Trophoblast cell (in vitro differentiated cells and primary cell): ENCODE measurements around the gene SLC66A1.
A peak's percentile ranks its signal among the peaks of the same experiment; 100 is the strongest.

Experiments
- DNase-seq, 2 donors: peaks; one replicate each; pipeline ENCODE4 v3.0.0-alpha.2; 2016
- H2AFZ ChIP-seq: 2 replicates; pipeline ENCODE4 v1.6.1; 2013; ENCODE audit warnings: low read length, moderate library complexity, mild to moderate bottlenecking; ENCODE audit not compliant: insufficient read depth, poor library complexity
- H2AK5ac ChIP-seq: 2 replicates; pipeline ENCODE4 v1.6.1; 2013; ENCODE audit warnings: mild to moderate bottlenecking, low read length
- H2BK120ac ChIP-seq: 2 replicates; pipeline ENCODE4 v1.6.1; 2013; ENCODE audit warnings: low read length, mild to moderate bottlenecking, moderate library complexity; ENCODE audit not compliant: insufficient read depth, poor library complexity
- H2BK12ac ChIP-seq: 2 replicates; pipeline ENCODE4 v1.6.1; 2013; ENCODE audit warnings: mild to moderate bottlenecking, low read length, moderate library complexity
- H2BK5ac ChIP-seq: 2 replicates; pipeline ENCODE4 v1.6.1; 2013; ENCODE audit warnings: low read length, low read depth, moderate library complexity, mild to moderate bottlenecking; ENCODE audit not compliant: poor library complexity
- H3K14ac ChIP-seq: 2 replicates; pipeline ENCODE4 v1.6.1; 2013; ENCODE audit warnings: mild to moderate bottlenecking, low read length
- H3K18ac ChIP-seq: 2 replicates; pipeline ENCODE4 v1.6.1; 2013; ENCODE audit warnings: mild to moderate bottlenecking, low read length
- H3K23ac ChIP-seq: 2 replicates; pipeline ENCODE4 v1.6.1; 2013; ENCODE audit warnings: low read length
- H3K27ac ChIP-seq: 2 replicates; pipeline ENCODE4 v1.5.1; 2013; ENCODE audit warnings: low read depth, mild to moderate bottlenecking, inconsistent platforms, low read length, moderate library complexity
- H3K27me3 ChIP-seq: 2 replicates; pipeline ENCODE4 v1.6.1; 2013; ENCODE audit warnings: inconsistent platforms, mild to moderate bottlenecking, low read length, moderate library complexity; ENCODE audit not compliant: insufficient read depth
- H3K36me3 ChIP-seq, 2 experiments: 1 replicate in 1 of 2; 2 replicates in 1 of 2; pipeline ENCODE4 v1.6.1; 2013; ENCODE audit warnings: low read length in 2 of 2, mild to moderate bottlenecking in 2 of 2, moderate library complexity in 1 of 2; ENCODE audit not compliant: insufficient read depth in 2 of 2, control insufficient read depth in 1 of 2
- H3K4ac ChIP-seq: 2 replicates; pipeline ENCODE4 v1.6.1; 2013; ENCODE audit warnings: low read depth, mild to moderate bottlenecking, low read length, moderate library complexity
- H3K4me1 ChIP-seq, 2 experiments: 1 replicate in 1 of 2; 2 replicates in 1 of 2; pipeline ENCODE4 v1.6.1; 2013; ENCODE audit warnings: low read length in 2 of 2, mild to moderate bottlenecking in 2 of 2, moderate library complexity in 1 of 2; ENCODE audit not compliant: insufficient read depth in 2 of 2, control insufficient read depth in 1 of 2
- H3K4me2 ChIP-seq: 2 replicates; pipeline ENCODE4 v1.6.1; 2013; ENCODE audit warnings: inconsistent platforms, mild to moderate bottlenecking, low read length, moderate library complexity
- H3K4me3 ChIP-seq: 2 replicates; pipeline ENCODE4 v1.5.1; 2013; ENCODE audit warnings: mild to moderate bottlenecking, low read depth, low read length, inconsistent platforms
- H3K79me1 ChIP-seq: one replicate; pipeline ENCODE4 v1.6.1; 2013; ENCODE audit warnings: low read length
- H3K79me2 ChIP-seq: 2 replicates; pipeline ENCODE4 v1.6.1; 2013; ENCODE audit warnings: low read length, mild to moderate bottlenecking; ENCODE audit not compliant: control insufficient read depth, insufficient read depth, poor library complexity
- H3K9ac ChIP-seq: 2 replicates; pipeline ENCODE4 v1.6.1; 2013; ENCODE audit warnings: mild to moderate bottlenecking, low read length
- H3K9me3 ChIP-seq: 2 replicates; pipeline ENCODE4 v1.6.1; 2013; ENCODE audit warnings: low read depth, mild to moderate bottlenecking, control low read depth, inconsistent platforms, low read length; ENCODE audit not compliant: insufficient read depth
- H4K12ac ChIP-seq: 2 replicates; pipeline ENCODE4 v1.6.1; 2013; ENCODE audit warnings: low read depth, mild to moderate bottlenecking, low read length, moderate library complexity
- H4K8ac ChIP-seq: 2 replicates; pipeline ENCODE4 v1.6.1; 2013; ENCODE audit warnings: low read depth, mild to moderate bottlenecking, low read length, moderate library complexity
- H4K91ac ChIP-seq: one replicate; pipeline ENCODE4 v1.6.1; 2013; ENCODE audit warnings: low read depth, mild to moderate bottlenecking, low read length, moderate library complexity
- WGBS: extraction: QIAGEN DNeasy Blood & Tissue Kit; methylation state at CpG from one replicate; pipeline ENCODE4 v1.1.7; 2013; ENCODE audit warnings: missing lambda C conversion rate; ENCODE audit not compliant: insufficient read length, insufficient coverage; ENCODE audit errors: extremely low coverage; 5-methylcytosine and 5-hydroxymethylcytosine counted together

SLC66A1 gene

GRCh38 chr1:19358710-19359109 lies 46.6 kb downstream of the SLC66A1 start:
- Histone ChIP-seq H2AK5ac (no peak overlapping the region), H3K9me3 (no peaks in the 10 kb centered on the region), H3K9ac (no peak overlapping the region), H3K36me3 (peaks cover 37 to 45% of the 10 kb centered on the region in 2 experiments), H3K79me1 (no peaks in the 10 kb centered on the region), H3K79me2 (peaks cover 5% of the 10 kb centered on the region), H3K4me2 (no peak overlapping the region), H4K8ac (no peak overlapping the region), H3K14ac (no peak overlapping the region), H2BK120ac (no peak overlapping the region), H3K4me3 (no peak overlapping the region), H4K12ac (no peak overlapping the region), H3K18ac (peak overlapping the region; percentile 6), H2BK5ac (no peak overlapping the region), H3K4me1 (peaks cover 2 to 3% of the 10 kb centered on the region in 2 experiments), H2BK12ac (no peak overlapping the region), H3K23ac (no peak overlapping the region), H2AFZ (no peak overlapping the region), H3K27ac (no peak overlapping the region), H3K4ac (peak overlapping the region; percentile 6), H3K27me3 (no peaks in the 10 kb centered on the region), H4K91ac (no peak overlapping the region)
- no CpG with 5 or more reads among the region's 8 CpGs for WGBS
- DNase-seq = no peak

DNA sequence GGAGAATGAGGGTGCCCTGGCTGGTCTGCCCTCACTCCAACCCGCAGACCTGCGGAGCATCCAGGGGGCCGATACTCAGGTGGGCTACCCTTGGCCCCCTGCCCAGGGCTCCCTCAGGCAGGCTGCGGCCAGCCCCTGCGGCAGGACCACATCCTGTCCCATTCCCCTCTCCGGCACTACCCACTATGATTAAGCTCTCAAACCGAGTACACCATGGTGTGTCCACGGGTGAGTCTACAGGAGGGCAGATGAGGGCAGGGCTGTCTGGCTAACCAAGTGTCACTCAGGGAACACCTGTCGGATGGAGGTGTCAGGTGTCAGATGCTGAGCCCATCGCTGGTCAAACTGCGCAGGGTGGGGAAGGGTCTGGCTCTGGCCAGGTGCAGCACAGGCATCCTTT lies 47.2 kb downstream of the SLC66A1 start:
- H3K79me2 ChIP-seq = peaks cover 5% of the 10 kb centered on the region
- H3K14ac ChIP-seq = no peak overlapping the region
- H3K27ac ChIP-seq = no peak overlapping the region
- H3K4me2 ChIP-seq = no peak overlapping the region
- no peak for DNase-seq
- no peaks in the 10 kb centered on the region for H3K27me3 ChIP-seq
- no peak overlapping the region for H4K8ac ChIP-seq
- no peak overlapping the region for H2AFZ ChIP-seq
- H4K12ac ChIP-seq = no peak overlapping the region
- H2BK12ac ChIP-seq = no peak overlapping the region
- no peak overlapping the region for H2BK5ac ChIP-seq
- WGBS = no CpG with 5 or more reads among the region's 11 CpGs
- H2BK120ac ChIP-seq = no peak overlapping the region
- H3K18ac ChIP-seq = peak overlapping the region; percentile 67
- peaks cover 33 to 39% of the 10 kb centered on the region in 2 experiments for H3K36me3 ChIP-seq
- no peak overlapping the region for H4K91ac ChIP-seq
- no peaks in the 10 kb centered on the region for H3K79me1 ChIP-seq
- no peaks in the 10 kb centered on the region for H3K9me3 ChIP-seq
- no peak overlapping the region for H3K9ac ChIP-seq
- no peak overlapping the region for H3K4me3 ChIP-seq
- peaks cover 2 to 3% of the 10 kb centered on the region in 2 experiments for H3K4me1 ChIP-seq
- H2AK5ac ChIP-seq = no peak overlapping the region
- no peak overlapping the region for H3K23ac ChIP-seq
- H3K4ac ChIP-seq = peak overlapping the region; percentile 10

GRCh38 chr1:19360016-19360415 lies 47.9 kb downstream of the SLC66A1 start:
- no peak overlapping the region for H3K23ac ChIP-seq
- peaks cover 27 to 34% of the 10 kb centered on the region in 2 experiments for H3K36me3 ChIP-seq
- no peak overlapping the region for H4K12ac ChIP-seq
- H4K8ac ChIP-seq = no peak overlapping the region
- H3K27ac ChIP-seq = no peak overlapping the region
- no peaks in the 10 kb centered on the region for H3K79me1 ChIP-seq
- peaks cover 2 to 3% of the 10 kb centered on the region in 2 experiments for H3K4me1 ChIP-seq
- no peak overlapping the region for H2BK12ac ChIP-seq
- no peak overlapping the region for H2AK5ac ChIP-seq
- no peak overlapping the region for H3K4me3 ChIP-seq
- no peak overlapping the region for H3K9ac ChIP-seq
- H2BK5ac ChIP-seq = no peak overlapping the region
- no peak overlapping the region for H2BK120ac ChIP-seq
- peaks cover 5% of the 10 kb centered on the region for H3K79me2 ChIP-seq
- DNase-seq = no peak
- no peak overlapping the region for H4K91ac ChIP-seq
- no peak overlapping the region for H3K18ac ChIP-seq
- no peaks in the 10 kb centered on the region for H3K9me3 ChIP-seq
- no peaks in the 10 kb centered on the region for H3K27me3 ChIP-seq
- WGBS = no CpG with 5 or more reads among the region's 6 CpGs
- no peak overlapping the region for H3K14ac ChIP-seq
- no peak overlapping the region for H3K4me2 ChIP-seq
- no peak overlapping the region for H2AFZ ChIP-seq
- H3K4ac ChIP-seq = no peak overlapping the region

DNA sequence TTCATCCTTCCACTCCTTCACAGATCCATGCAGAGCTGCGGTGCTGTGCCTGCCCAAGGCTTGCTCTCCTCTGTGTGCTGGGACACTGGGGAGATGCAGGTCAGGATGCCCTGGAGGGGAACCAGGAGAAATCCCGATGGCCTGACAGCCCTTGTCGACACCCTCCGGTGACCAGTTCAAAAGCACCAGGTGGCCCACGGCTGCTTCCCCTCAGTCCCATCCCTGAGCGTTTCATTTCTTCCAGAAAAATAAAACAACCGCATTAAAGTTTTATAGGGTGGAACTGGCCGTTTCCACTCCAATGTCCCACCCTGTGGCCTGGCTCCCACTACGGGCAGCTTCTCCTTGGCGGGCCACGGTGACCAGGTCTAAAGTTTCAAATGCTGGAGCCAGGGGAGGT lies 48.3 kb downstream of the SLC66A1 start:
- H3K79me2 ChIP-seq = peaks cover 5% of the 10 kb centered on the region
- no peak overlapping the region for H3K23ac ChIP-seq
- no peak overlapping the region for H2BK12ac ChIP-seq
- no peak overlapping the region for H2AK5ac ChIP-seq
- H3K9me3 ChIP-seq = no peaks in the 10 kb centered on the region
- peaks cover 2 to 3% of the 10 kb centered on the region in 2 experiments for H3K4me1 ChIP-seq
- no peak overlapping the region for H3K14ac ChIP-seq
- H2BK5ac ChIP-seq = no peak overlapping the region
- no peak overlapping the region for H3K4me3 ChIP-seq
- H3K4me2 ChIP-seq = no peak overlapping the region
- H3K79me1 ChIP-seq = no peaks in the 10 kb centered on the region
- H3K27me3 ChIP-seq = no peaks in the 10 kb centered on the region
- no peak overlapping the region for H2AFZ ChIP-seq
- no CpG with 5 or more reads among the region's 11 CpGs for WGBS
- no peak overlapping the region for H3K18ac ChIP-seq
- DNase-seq = no peak
- peaks cover 25 to 37% of the 10 kb centered on the region in 2 experiments for H3K36me3 ChIP-seq
- no peak overlapping the region for H4K8ac ChIP-seq
- H4K91ac ChIP-seq = no peak overlapping the region
- H3K27ac ChIP-seq = no peak overlapping the region
- H2BK120ac ChIP-seq = no peak overlapping the region
- no peak overlapping the region for H3K9ac ChIP-seq
- no peak overlapping the region for H4K12ac ChIP-seq
- no peak overlapping the region for H3K4ac ChIP-seq
